Measurements from ENCODE around the gene ATXN2L. TPM values are rescaled to one million over a fixed set of nuclear protein-coding genes. Genes with fewer than 3 reads are reported as not detected.

The ATXN2L gene
- total and polyA plus RNA-seq, 10 of the 15 experiments (the other 5 are each of a cell fraction or from before 2014, with no cell fraction given) = 3.5 to 210 (median 61.1) TPM

DNA sequence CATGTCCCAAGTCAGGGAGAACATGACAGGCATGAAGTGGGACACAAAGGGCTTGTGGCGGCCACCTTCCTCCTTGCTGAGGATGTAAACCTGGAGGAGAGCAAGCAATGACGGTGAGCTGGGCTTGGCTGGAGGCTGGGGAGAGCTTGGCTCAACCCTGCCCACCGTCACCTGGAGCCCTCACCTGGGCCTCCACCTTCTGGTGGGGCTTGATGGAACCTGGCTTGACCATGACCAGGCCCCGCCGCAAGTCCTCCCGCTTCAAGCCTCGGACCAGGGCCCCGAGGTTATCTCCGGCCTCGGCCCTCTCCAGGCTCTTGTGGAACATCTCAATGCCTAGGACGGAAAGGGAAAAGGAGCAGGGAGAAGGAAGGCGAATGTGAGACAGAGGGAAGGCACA, 21.0 kb downstream of the ATXN2L start:
- intact Hi-C loops (cut with micrococcal nuclease; ENCODE audit: unreplicated experiment) = no loop called here
- no peak overlapping the region for H3K4me2 ChIP-seq (ENCODE audit: control insufficient read depth, insufficient read depth)
- H3K4me1 ChIP-seq (ENCODE audit: control insufficient read depth, insufficient read depth, low read length) = peaks cover 9% of the 10 kb centered on the region
- peaks cover 9 to 10% of the 10 kb centered on the region in 2 experiments for H3K36me3 ChIP-seq (ENCODE audit: control insufficient read depth in 2 of 2, insufficient read depth in 2 of 2, low read length in 1 of 2)
- TF ChIP-seq POLR2A (IDR thresholded peaks at IDR 0.05; ENCODE audit: low read depth, low read length) (peak; percentile 49), CBX5 (IDR thresholded peaks at IDR 0.05; ENCODE audit: low read depth) (no peak)
- no peaks in the 10 kb centered on the region for H4K20me1 ChIP-seq (ENCODE audit: control insufficient read depth, insufficient read depth)
- POLR2A ChIA-PET = no interaction called here
- H2AFZ ChIP-seq (ENCODE audit: control insufficient read depth, low read depth, low read length) = no peak overlapping the region
- no TSS peak for BruUV-seq (replicated peaks)
- CTCF ChIA-PET = interaction anchor here (1.8 kb wide), 1 partner anchor 101 kb away, joined by 12 read pairs; no protein-coding TSS in a partner anchor
- no peaks in the 10 kb centered on the region for H3K9me3 ChIP-seq (replicated peaks; ENCODE audit: control insufficient read depth, insufficient read depth, low read length)
- FAIRE-seq = no peak
- DNase-seq (ENCODE audit: low read depth, low spot score) = no peak
- no peak overlapping the region for H3K9ac ChIP-seq (ENCODE audit: control insufficient read depth, insufficient read depth, low read length)
- no peak overlapping the region for H3K4me3 ChIP-seq
- no peak overlapping the region for H3K27ac ChIP-seq (ENCODE audit: control insufficient read depth, insufficient read depth)
- no peaks in the 10 kb centered on the region for H3K27me3 ChIP-seq (replicated peaks in 1 of 2; ENCODE audit: control insufficient read depth in 2 of 2, insufficient read depth in 2 of 2, low read length in 1 of 2)
- peaks cover 23% of the 10 kb centered on the region for H3K79me2 ChIP-seq (ENCODE audit: control insufficient read depth, insufficient read depth, low read length)
- in situ Hi-C loops (cut with MboI) = no loop called here
- SMC1A ChIA-PET (ENCODE audit: uncharacterized antibody, unreplicated experiment) = no interaction called here
- RAD21 ChIA-PET (ENCODE audit: unreplicated experiment) = no interaction called here
- ATAC-seq = no peak
- WGBS (ENCODE audit: insufficient coverage, insufficient replicate concordance, low lambda C conversion rate, missing lambda C conversion rate) = 93% methylated on average over 12 of the region's 12 CpGs

DNA sequence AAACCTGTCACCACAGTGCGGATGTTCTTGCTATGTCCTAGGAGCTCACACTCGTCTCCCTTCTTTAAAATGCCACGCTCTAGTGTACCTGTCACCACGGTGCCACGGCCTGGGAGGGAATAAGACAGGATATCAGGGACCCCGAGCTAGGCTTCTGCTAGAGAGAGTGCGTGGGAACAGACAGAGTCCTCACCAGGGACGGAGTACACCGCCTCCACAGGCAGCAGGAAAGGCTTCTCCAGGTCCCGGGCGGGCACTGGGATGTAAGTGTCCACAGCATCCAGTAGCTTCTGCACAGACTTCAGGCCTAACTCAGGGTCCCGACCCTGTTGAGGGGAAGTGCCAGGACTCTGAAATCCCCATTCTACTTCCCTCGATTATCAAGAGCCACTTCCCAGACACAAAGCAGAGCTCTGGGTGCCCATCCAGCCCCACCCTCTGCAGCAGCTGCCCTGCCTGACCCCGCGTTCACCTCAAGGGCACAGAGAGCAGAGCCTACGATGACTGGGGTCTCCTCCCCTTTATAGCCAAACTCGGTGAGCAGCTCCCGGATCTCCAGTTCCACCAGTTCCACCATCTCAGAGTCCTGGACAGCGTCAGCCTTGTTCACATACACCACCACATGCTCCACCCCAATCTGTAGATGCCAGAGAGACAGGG, 21.6 kb downstream of the ATXN2L start:
- Histone ChIP-seq H3K79me2 (ENCODE audit: control insufficient read depth, insufficient read depth, low read length) (peaks cover 23% of the 10 kb centered on the region), H3K36me3 (ENCODE audit: control insufficient read depth in 2 of 2, insufficient read depth in 2 of 2, low read length in 1 of 2) (peaks cover 9 to 10% of the 10 kb centered on the region in 2 experiments), H3K9ac (ENCODE audit: control insufficient read depth, insufficient read depth, low read length) (no peak overlapping the region; the same call in 1 of the 2 replicates), H4K20me1 (ENCODE audit: control insufficient read depth, insufficient read depth) (no peaks in the 10 kb centered on the region), H3K9me3 (replicated peaks; ENCODE audit: control insufficient read depth, insufficient read depth, low read length) (no peaks in the 10 kb centered on the region), H3K4me2 (ENCODE audit: control insufficient read depth, insufficient read depth) (peak overlapping the region; percentile 90), H2AFZ (ENCODE audit: control insufficient read depth, low read depth, low read length) (no peak overlapping the region), H3K4me3 (no peak overlapping the region), H3K4me1 (ENCODE audit: control insufficient read depth, insufficient read depth, low read length) (peaks cover 9% of the 10 kb centered on the region), H3K27ac (ENCODE audit: control insufficient read depth, insufficient read depth) (no peak overlapping the region), H3K27me3 (replicated peaks in 1 of 2; ENCODE audit: control insufficient read depth in 2 of 2, insufficient read depth in 2 of 2, low read length in 1 of 2) (no peaks in the 10 kb centered on the region)
- ChIA-PET POLR2A (interaction anchor here (1.0 kb wide), 1 partner anchor 16 kb away, joined by 3 read pairs; no protein-coding TSS in a partner anchor), CTCF (interaction anchor here (1.3 to 1.8 kb wide), 2 partner anchors 20 to 101 kb away, joined by 3 to 12 read pairs; no protein-coding TSS in a partner anchor), RAD21 (ENCODE audit: unreplicated experiment) (interaction anchor here (1.1 kb wide), 1 partner anchor 100 kb away, joined by 4 read pairs; no protein-coding TSS in a partner anchor), SMC1A (ENCODE audit: uncharacterized antibody, unreplicated experiment) (interaction anchor here (1.0 to 4.1 kb wide), 5 partner anchors 12 to 101 kb away, joined by 3 to 17 read pairs (median 3); partner anchors contain the start of gene SH2B1)
- ATAC-seq (no peak), DNase-seq (ENCODE audit: low read depth, low spot score) (no peak), FAIRE-seq (no peak)
- in situ Hi-C loops (cut with MboI) (no loop called here), intact Hi-C loops (cut with micrococcal nuclease; ENCODE audit: unreplicated experiment) (no loop called here)
- no TSS peak for BruUV-seq (replicated peaks)
- WGBS (ENCODE audit: insufficient coverage, insufficient replicate concordance, low lambda C conversion rate, missing lambda C conversion rate) = 88% methylated on average over 19 of the region's 19 CpGs
- TF ChIP-seq CBX5 (IDR thresholded peaks at IDR 0.05; ENCODE audit: low read depth) = no peak
- TF ChIP-seq, protein P1, sequence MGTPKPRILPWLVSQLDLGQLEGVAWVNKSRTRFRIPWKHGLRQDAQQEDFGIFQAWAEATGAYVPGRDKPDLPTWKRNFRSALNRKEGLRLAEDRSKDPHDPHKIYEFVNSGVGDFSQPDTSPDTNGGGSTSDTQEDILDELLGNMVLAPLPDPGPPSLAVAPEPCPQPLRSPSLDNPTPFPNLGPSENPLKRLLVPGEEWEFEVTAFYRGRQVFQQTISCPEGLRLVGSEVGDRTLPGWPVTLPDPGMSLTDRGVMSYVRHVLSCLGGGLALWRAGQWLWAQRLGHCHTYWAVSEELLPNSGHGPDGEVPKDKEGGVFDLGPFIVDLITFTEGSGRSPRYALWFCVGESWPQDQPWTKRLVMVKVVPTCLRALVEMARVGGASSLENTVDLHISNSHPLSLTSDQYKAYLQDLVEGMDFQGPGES (IDR thresholded peaks at IDR 0.05) = no peak
- no peak for TF ChIP-seq NFYA (IDR thresholded peaks at IDR 0.05; ENCODE audit: borderline replicate concordance, low read depth, low read length)
- no peak for TF ChIP-seq SUZ12 (IDR thresholded peaks at IDR 0.05; ENCODE audit: unreplicated experiment)
- no peak for TF ChIP-seq CHD2 (IDR thresholded peaks at IDR 0.05; ENCODE audit: borderline replicate concordance, low read depth, low read length)
- no peak for TF ChIP-seq KLF5 (IDR thresholded peaks at IDR 0.05; ENCODE audit: partially characterized antibody)
- no peak for TF ChIP-seq RAD51 (IDR thresholded peaks at IDR 0.05)
- TF ChIP-seq, protein P2, sequence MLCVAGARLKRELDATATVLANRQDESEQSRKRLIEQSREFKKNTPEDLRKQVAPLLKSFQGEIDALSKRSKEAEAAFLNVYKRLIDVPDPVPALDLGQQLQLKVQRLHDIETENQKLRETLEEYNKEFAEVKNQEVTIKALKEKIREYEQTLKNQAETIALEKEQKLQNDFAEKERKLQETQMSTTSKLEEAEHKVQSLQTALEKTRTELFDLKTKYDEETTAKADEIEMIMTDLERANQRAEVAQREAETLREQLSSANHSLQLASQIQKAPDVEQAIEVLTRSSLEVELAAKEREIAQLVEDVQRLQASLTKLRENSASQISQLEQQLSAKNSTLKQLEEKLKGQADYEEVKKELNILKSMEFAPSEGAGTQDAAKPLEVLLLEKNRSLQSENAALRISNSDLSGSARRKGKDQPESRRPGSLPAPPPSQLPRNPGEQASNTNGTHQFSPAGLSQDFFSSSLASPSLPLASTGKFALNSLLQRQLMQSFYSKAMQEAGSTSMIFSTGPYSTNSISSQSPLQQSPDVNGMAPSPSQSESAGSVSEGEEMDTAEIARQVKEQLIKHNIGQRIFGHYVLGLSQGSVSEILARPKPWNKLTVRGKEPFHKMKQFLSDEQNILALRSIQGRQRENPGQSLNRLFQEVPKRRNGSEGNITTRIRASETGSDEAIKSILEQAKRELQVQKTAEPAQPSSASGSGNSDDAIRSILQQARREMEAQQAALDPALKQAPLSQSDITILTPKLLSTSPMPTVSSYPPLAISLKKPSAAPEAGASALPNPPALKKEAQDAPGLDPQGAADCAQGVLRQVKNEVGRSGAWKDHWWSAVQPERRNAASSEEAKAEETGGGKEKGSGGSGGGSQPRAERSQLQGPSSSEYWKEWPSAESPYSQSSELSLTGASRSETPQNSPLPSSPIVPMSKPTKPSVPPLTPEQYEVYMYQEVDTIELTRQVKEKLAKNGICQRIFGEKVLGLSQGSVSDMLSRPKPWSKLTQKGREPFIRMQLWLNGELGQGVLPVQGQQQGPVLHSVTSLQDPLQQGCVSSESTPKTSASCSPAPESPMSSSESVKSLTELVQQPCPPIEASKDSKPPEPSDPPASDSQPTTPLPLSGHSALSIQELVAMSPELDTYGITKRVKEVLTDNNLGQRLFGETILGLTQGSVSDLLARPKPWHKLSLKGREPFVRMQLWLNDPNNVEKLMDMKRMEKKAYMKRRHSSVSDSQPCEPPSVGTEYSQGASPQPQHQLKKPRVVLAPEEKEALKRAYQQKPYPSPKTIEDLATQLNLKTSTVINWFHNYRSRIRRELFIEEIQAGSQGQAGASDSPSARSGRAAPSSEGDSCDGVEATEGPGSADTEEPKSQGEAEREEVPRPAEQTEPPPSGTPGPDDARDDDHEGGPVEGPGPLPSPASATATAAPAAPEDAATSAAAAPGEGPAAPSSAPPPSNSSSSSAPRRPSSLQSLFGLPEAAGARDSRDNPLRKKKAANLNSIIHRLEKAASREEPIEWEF (IDR thresholded peaks at IDR 0.05; ENCODE audit: insufficient replicate concordance, low read depth, low read length) = no peak
- no peak for TF ChIP-seq RB1 (IDR thresholded peaks at IDR 0.05; ENCODE audit: borderline replicate concordance)
- TF ChIP-seq ZNF274 (IDR thresholded peaks at IDR 0.05; ENCODE audit: insufficient read depth, insufficient read length) = no peak

All from GM12878 (cell line).